Stimulated activated CD4-positive, alpha-beta T cell treated with anti-CD3 and anti-CD28 coated beads, TNF-alpha, amount 100 ng/mL, for 1 hour (primary cell): ENCODE results near the gene USP36.

Experiments used
- DNase-seq, 3 donors: peaks; one replicate each; pipeline ENCODE4 v3.0.0-alpha.2; 2020; ENCODE audit warnings: low read depth in 3 of 3, low spot score in 1 of 3

The USP36 gene

GRCh38 chr17:78818152-78818846 is 22.3 kb downstream of the USP36 start:
- DNase-seq, result no peak

- DNase-seq, result peak in 2 of 3 donors; percentile 25 to 37
Observed at GRCh38 chr17:78817123-78817522, 23.5 kb downstream of the USP36 start.

DNA sequence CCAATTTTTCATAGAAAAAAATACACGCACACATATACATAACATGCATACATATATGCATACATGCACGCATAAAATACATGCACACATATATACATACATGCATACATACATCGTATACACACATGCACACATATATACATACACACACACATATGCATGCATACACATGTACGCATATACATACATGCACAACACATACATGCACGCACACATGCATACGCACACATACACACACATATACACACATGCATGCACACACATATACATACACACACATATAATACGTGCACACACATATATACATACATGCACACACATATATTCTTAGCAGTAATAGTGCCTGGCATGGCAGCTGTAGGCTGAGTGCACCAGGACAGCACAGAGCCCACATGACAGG is 24.9 kb downstream of the USP36 start:
- DNase-seq, result no peak

- DNase-seq, result no peak
Observed at GRCh38 chr17:78812855-78813254, 27.8 kb downstream of the USP36 start.

GRCh38 chr17:78808163-78808562 is 32.5 kb downstream of the USP36 start:
- no peak for DNase-seq

- peak in 1 of 3 donors; percentile 28 for DNase-seq
Observed at GRCh38 chr17:78806451-78806850, 34.2 kb downstream of the USP36 start.

DNA sequence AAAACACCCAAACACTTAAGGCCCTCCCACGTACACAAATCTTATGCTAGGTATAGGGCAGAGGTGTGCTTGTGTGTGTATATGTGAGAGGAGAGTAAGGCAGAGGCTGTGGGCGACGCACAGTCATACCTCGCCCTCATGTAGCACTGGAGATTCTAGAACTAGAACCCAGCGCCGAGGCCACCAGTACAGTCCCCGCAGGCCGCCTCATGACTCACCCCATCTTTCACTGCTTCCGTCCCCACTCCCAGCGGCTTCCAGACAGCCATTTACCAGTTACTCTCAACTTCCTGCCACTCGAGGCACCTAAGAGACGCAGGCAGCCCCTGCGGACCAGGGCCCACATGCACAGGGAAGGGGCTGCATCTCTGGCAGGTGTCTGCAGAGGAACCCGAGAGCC is 35.3 kb downstream of the USP36 start:
- DNase-seq, result peak; percentile 30 to 65 (median 37)

DNA sequence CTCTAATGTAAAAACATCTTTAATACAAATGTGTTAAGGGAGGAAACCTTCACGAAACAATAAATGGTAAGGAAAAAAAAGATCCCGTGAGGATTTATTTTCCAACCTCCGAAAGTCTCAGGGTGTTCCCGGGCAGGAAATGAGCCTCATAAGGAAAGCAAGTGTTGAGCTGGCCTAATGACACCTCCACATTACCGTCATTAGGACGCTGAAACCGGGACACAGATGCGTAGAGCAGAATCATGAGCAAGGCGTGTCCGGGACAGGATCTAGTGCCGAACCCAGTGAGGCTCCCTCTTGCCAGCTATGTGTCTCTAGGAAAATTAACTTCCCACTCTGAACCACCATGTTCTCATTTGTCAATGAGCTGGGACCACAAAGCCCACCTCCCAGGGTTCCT is 35.8 kb downstream of the USP36 start:
- no peak for DNase-seq

- DNase-seq, result no peak
Observed at GRCh38 chr17:78803186-78803845, 37.3 kb downstream of the USP36 start.

DNA sequence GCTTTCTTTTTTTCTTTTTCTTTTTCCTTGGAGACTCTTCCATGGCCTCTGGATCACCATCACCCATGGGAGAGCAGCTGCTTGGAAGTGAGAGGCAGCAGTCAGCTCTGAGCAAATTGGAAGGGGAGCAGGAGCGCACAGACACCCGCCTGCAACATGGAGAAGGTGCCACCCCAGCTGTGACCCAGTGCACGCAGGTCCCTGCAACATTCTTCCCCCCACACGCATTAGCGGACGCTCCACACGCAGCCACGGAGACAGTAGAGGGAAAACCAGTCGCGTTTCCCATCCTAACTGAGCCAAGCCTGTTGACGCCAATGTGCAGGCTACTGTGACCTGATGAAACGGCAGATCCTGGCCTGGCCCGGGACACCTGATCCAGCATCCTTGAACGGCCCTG is 38.2 kb downstream of the USP36 start:
- DNase-seq, result no peak

DNA sequence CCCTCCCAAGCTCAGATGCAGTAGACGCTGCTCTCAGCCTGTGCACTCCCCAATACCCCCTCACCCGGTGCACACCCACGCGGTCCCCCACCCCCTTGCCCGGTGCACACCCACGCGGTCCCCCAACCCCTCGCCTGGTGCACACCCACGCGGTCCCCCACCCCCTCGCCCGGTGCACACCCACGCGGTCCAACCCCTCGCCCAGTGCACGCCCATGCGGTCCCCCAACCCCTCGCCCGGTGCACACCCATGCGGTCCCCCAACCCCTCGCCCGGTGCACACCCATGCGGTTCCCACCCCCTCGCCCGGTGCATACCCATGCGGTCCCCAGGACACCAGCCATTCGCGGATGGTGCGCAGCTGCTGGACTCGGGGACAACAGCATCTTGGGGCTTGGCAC is 38.6 kb downstream of the USP36 start:
- DNase-seq, result no peak

- no peak for DNase-seq
Observed at GRCh38 chr17:78800132-78800931, 40.3 kb downstream of the USP36 start.

- no peak for DNase-seq
Observed at GRCh38 chr17:78798695-78799559, 41.7 kb downstream of the USP36 start.

DNA sequence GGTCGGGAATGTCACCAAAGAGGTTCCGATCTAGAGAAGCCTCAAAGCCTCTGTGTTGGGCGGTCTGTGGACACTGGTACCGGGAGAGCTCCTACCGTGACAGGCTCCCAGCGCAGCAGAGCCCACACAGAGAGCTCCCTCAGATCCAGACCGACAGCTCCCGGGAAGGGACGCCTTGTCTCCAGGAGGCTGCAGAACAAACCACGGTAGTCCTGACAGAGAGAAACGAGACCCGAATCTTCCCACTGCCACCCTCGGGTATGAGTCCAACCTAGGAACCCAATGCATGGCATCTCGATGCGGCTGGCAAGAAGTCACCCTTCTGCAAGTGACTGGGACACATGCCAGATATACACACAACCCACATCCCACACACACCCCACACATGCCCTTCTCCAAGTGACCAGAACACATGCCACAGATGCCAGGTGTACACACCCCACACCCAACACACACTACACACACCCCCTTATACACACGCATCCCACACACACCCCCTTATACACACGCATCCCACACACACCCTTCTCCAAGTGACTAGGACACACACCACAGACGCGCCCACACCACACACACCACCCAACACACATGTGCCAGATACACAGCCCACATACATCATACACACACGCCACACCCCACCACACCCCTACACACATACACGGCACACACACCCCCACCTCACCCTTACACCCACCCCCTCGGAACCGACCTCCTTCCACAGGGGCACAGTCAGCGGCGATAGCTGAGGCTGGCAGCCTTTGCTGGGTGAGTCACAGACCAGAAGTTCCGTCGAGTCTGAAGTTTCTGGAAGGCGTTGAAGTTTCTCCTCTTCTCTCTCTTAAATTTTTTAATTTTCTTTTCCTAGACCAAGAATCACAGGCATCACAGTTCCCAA is 42.7 kb downstream of the USP36 start:
- no peak for DNase-seq

GRCh38 chr17:78797213-78797612 is 43.4 kb downstream of the USP36 start:
- DNase-seq, result no peak

GRCh38 chr17:78796517-78796900 is 44.1 kb downstream of the USP36 start:
- DNase-seq, result no peak

DNA sequence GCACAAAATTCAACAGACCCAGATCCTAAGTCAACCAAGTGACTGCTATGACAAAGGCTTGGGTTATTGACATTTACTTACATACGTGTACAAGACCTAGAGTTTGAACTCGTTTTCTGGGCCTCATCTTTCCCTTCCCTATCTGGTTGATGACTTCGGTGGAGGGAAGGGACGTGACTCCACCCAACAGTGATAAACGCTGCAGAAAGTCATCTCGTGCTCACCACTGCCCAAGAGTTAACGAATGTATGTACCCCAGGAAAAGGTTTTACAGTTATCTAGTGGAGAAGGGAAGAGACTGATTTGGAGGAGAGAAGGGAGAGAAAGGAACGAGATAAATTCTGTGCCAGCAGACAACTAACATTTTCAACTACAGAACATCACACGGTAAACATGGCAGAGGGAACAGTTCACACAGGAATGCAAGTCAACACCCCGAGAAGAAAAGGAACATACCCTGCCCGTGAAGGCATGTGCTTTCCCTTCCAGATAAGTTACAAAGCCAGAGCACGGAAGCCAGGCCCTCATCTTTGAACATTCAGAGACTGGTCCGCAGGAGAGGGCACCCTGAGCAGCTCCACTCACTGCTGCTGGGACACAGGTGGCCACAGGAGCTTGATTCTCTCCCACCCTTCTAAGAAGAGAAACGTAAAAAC is 44.6 kb downstream of the USP36 start:
- DNase-seq, result no peak

DNA sequence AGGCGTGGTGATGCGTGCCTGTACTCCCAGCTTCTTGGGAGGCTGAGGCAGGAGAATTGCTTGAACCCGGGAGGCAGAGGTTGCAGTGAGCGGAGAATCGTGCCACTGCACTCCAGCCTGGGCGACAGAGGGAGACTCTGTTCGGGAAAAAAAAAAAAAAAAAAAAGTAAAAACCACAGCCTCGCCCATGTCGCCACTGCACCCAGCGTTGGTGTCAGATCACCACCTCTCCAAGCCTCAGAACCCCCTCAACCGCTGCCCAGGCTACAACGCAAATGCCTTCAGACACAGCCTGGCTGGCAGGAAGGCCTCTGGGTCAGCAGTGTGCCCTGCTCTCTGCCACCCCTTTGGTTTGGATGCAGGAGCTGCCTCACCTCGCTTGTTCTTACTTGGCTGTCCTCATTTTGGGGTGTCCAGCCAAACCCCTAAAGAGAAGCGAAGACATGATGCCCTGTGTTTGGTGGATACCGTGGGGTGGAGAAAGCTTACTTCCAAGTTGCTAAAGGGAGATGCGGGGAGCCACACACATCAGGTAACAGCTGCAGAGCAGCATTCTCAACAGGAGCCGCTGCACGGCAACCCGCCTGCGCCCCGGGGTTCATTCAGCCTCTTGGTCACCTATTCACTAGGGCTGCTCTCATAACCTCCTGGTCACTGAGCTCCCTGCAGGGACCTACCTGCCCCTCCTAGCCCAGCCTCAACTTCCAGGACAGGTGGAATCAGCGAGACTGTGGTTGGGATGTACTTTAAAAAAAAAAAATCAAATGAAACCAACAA is 45.6 kb downstream of the USP36 start:
- no peak for DNase-seq

- DNase-seq, result no peak
Observed at GRCh38 chr17:78794399-78794798, 46.2 kb downstream of the USP36 start.
